Activated CD4-positive, CD25-positive, alpha-beta regulatory T cell treated with anti-CD3 and anti-CD28 coated beads, Interleukin-2, amount 50 U/mL, for 24 hours (primary cell): Measurements from ENCODE around the gene EFCAB9.

Experiments used
- ATAC-seq, 2 donors: fragments of 150-1000 bp; cut with Tn5 transposase; one replicate each; pipeline ENCODE4 v1.10.0; 2021; ENCODE audit warnings: mild to moderate bottlenecking in 1 of 2, moderate library complexity in 1 of 2

The EFCAB9 gene

GRCh38 chr5:172245046-172245445 lies 51.1 kb downstream of the EFCAB9 start:
- ATAC-seq: no peak

GRCh38 chr5:172245703-172246125 lies 51.7 kb downstream of the EFCAB9 start:
- no peak for ATAC-seq

GRCh38 chr5:172248637-172249036 lies 54.7 kb downstream of the EFCAB9 start:
- no peak for ATAC-seq

- ATAC-seq: no peak
These were observed 57.4 kb downstream of the EFCAB9 start for GRCh38 chr5:172251419-172251818.

GRCh38 chr5:172252501-172252900 lies 58.5 kb downstream of the EFCAB9 start:
- no peak for ATAC-seq
